Stimulated activated naive B cell treated with anti-CD40 and anti-IgM and Interleukin-4, amounts not matched to agents 10 μg/mL and 1 μg/mL and 100 μg/mL, for 72 hours (primary cell): ENCODE results near the gene REEP6.

Experiments
- ATAC-seq, 2 donors: fragments of 150-1000 bp; cut with Tn5 transposase; replicated peaks; 2 replicates each; pipeline ENCODE4 v1.10.0; 2021; ENCODE audit warnings: moderate library complexity in 1 of 2
- DNase-seq: peaks from one replicate; pipeline ENCODE4 v3.0.0; 2021
- H3K27ac Mint-ChIP-seq: one replicate; pipeline ENCODE4 v1.8.0; 2022; ENCODE audit warnings: mild to moderate bottlenecking, mixed read lengths
- H3K27me3 Mint-ChIP-seq, 2 donors: one replicate each; pipeline ENCODE4 v1.8.0; 2022; ENCODE audit warnings: mixed read lengths in 2 of 2
- H3K36me3 Mint-ChIP-seq, 2 donors: one replicate each; pipeline ENCODE4 v1.8.0; 2022; ENCODE audit warnings: mixed read lengths in 2 of 2, mild to moderate bottlenecking in 1 of 2
- H3K4me1 Mint-ChIP-seq, 2 donors: one replicate each; pipeline ENCODE4 v1.8.0; 2022; ENCODE audit warnings: mixed read lengths in 2 of 2, mild to moderate bottlenecking in 1 of 2
- H3K4me3 Mint-ChIP-seq, 2 donors: one replicate each; pipeline ENCODE4 v1.8.0; 2022; ENCODE audit warnings: mild to moderate bottlenecking in 2 of 2, mixed read lengths in 2 of 2, moderate library complexity in 1 of 2
- H3K9me3 Mint-ChIP-seq, 2 donors: one replicate each; pipeline ENCODE4 v1.8.0; 2022; ENCODE audit warnings: mixed read lengths in 2 of 2, mild to moderate bottlenecking in 1 of 2

Gene REEP6

GRCh38 chr19:1521636-1522035, 30.7 kb downstream of the REEP6 start:
- no peak for ATAC-seq
- H3K9me3 Mint-ChIP-seq = no peaks in the 10 kb centered on the region
- no peak for DNase-seq
- H3K27me3 Mint-ChIP-seq = peaks cover 58 to 66% of the 10 kb centered on the region in 2 donors
- H3K4me3 Mint-ChIP-seq = no peak overlapping the region
- peaks cover 0 to 4% of the 10 kb centered on the region in 2 donors for H3K36me3 Mint-ChIP-seq
- H3K27ac Mint-ChIP-seq = no peak overlapping the region
- peaks cover 9 to 10% of the 10 kb centered on the region in 2 donors for H3K4me1 Mint-ChIP-seq

GRCh38 chr19:1522061-1522460, 31.1 kb downstream of the REEP6 start:
- Mint-ChIP-seq H3K9me3 (no peaks in the 10 kb centered on the region), H3K27ac (no peak overlapping the region), H3K4me1 (peaks cover 9 to 10% of the 10 kb centered on the region in 2 donors), H3K27me3 (peaks cover 58 to 66% of the 10 kb centered on the region in 2 donors), H3K4me3 (no peak overlapping the region), H3K36me3 (peaks cover 0 to 4% of the 10 kb centered on the region in 2 donors)
- no peak for ATAC-seq
- DNase-seq = no peak

DNA sequence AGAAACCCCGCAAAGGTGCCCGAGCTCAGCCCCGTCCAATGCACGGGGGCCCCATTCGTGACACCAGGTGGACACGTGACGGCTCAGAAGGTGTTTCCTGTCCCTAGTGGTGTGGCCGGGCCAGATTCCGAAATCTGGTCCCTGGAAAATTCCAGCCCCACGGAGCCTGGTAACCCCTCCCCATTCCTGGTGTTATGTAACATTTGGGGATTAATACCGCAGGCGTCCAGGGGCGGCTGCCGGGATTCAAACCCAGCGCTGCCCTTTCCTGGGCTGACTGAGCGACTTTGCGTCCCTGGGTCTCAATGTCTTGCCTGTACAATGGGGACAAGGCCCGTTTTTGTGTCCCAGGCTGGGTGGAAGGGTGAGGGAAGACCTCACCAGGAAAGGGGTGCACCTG, 31.9 kb downstream of the REEP6 start:
- Mint-ChIP-seq H3K27ac (no peak overlapping the region), H3K36me3 (peaks cover 0 to 4% of the 10 kb centered on the region in 2 donors), H3K27me3 (peaks cover 61 to 72% of the 10 kb centered on the region in 2 donors), H3K4me1 (peaks cover 9 to 10% of the 10 kb centered on the region in 2 donors), H3K4me3 (no peak overlapping the region), H3K9me3 (no peaks in the 10 kb centered on the region)
- ATAC-seq = no peak
- no peak for DNase-seq

GRCh38 chr19:1523412-1524286, 32.7 kb downstream of the REEP6 start, which contains the start of gene PLK5:
Gene PLK5 (plus strand): TSS chr19:1524077. CDS start chr19:1526997, 2,920 bp downstream.
- Mint-ChIP-seq H3K4me1 (peaks cover 9 to 10% of the 10 kb centered on the region in 2 donors), H3K9me3 (no peaks in the 10 kb centered on the region), H3K27me3 (peaks cover 55 to 66% of the 10 kb centered on the region in 2 donors), H3K36me3 (peaks cover 0 to 4% of the 10 kb centered on the region in 2 donors), H3K27ac (no peak within 1 kb of the TSS), H3K4me3 (peak within 1 kb of the TSS; percentile 12 to 19)
- DNase-seq (no peak), ATAC-seq (no peak)

GRCh38 chr19:1524287-1524971, 33.4 kb downstream of the REEP6 start:
- no peaks in the 10 kb centered on the region for H3K9me3 Mint-ChIP-seq
- DNase-seq (no peak), ATAC-seq (no peak)
- H3K36me3 Mint-ChIP-seq = peaks cover 0 to 4% of the 10 kb centered on the region in 2 donors
- H3K27me3 Mint-ChIP-seq = peaks cover 53 to 70% of the 10 kb centered on the region in 2 donors
- peak overlapping the region; percentile 12 to 19 for H3K4me3 Mint-ChIP-seq
- H3K4me1 Mint-ChIP-seq = peaks cover 9 to 10% of the 10 kb centered on the region in 2 donors
- H3K27ac Mint-ChIP-seq = no peak overlapping the region

DNA sequence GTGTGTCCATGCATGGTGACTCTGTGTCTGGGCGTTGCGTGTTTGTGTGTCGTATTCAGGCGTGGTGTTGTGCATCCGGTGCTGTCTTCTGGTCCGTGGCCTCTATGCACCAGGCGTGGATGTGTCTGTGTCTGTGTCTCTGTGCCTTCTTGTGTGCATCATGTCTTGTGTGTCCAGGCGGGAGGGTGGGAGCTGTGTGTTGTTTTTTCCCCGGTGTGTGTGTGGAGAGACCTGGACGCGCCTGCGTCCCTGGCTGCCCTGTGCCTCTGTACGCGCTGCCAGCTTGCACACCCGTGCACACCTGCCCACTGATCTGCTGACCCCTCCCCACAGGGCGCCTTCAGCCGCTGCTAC, 34.0 kb downstream of the REEP6 start:
- H3K27ac Mint-ChIP-seq = no peak overlapping the region
- peak overlapping the region in 1 of 2 donors; percentile 0 for H3K4me3 Mint-ChIP-seq
- no peak for ATAC-seq
- H3K27me3 Mint-ChIP-seq = peaks cover 56 to 75% of the 10 kb centered on the region in 2 donors
- H3K4me1 Mint-ChIP-seq = peaks cover 9 to 10% of the 10 kb centered on the region in 2 donors
- H3K36me3 Mint-ChIP-seq = peaks cover 0 to 4% of the 10 kb centered on the region in 2 donors
- no peaks in the 10 kb centered on the region for H3K9me3 Mint-ChIP-seq
- no peak for DNase-seq

- DNase-seq (no peak), ATAC-seq (no peak)
- Mint-ChIP-seq H3K27me3 (peaks cover 59 to 79% of the 10 kb centered on the region in 2 donors), H3K9me3 (no peaks in the 10 kb centered on the region), H3K36me3 (peaks cover 0 to 4% of the 10 kb centered on the region in 2 donors), H3K4me3 (no peak overlapping the region), H3K27ac (no peak overlapping the region), H3K4me1 (peaks cover 9 to 10% of the 10 kb centered on the region in 2 donors)
Observed at GRCh38 chr19:1525343-1525742, 34.4 kb downstream of the REEP6 start.

DNA sequence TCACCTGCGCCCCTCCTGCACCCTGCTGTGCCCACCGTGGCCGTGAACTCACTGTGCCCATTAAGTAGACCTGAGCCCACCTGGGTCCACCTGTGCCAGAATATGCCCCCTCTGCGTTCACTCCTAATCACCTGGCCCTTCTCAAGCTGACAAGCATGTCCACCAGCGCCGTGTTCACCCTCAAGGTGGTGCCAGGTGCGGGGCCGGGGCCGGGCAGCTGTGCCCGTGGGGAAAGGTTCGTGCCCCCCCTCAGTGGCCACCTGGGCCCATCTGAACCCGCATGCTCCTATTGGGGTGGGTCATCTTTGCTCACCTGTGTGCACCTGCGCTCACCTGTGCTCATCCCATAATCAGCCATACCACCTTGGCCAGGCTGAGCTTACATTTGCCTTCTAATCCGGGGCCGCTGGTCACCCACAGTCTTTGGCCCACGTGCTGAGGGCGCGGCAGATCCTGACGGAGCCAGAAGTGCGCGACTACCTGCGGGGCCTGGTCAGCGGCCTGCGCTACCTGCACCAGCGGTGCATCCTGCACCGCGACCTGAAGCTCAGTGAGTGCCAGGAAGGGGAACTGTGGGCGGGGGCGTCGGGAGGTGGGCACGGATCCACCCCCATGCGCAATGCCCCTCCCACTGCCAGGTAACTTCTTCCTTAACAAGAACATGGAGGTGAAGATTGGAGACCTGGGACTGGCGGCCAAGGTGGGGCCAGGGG, 35.2 kb downstream of the REEP6 start:
- DNase-seq (no peak), ATAC-seq (no peak)
- Mint-ChIP-seq H3K27ac (no peak overlapping the region), H3K36me3 (peaks cover 0 to 4% of the 10 kb centered on the region in 2 donors), H3K4me3 (peak overlapping the region in 1 of 2 donors; percentile 15), H3K4me1 (peaks cover 9 to 10% of the 10 kb centered on the region in 2 donors), H3K27me3 (peaks cover 59 to 84% of the 10 kb centered on the region in 2 donors), H3K9me3 (no peaks in the 10 kb centered on the region)

DNA sequence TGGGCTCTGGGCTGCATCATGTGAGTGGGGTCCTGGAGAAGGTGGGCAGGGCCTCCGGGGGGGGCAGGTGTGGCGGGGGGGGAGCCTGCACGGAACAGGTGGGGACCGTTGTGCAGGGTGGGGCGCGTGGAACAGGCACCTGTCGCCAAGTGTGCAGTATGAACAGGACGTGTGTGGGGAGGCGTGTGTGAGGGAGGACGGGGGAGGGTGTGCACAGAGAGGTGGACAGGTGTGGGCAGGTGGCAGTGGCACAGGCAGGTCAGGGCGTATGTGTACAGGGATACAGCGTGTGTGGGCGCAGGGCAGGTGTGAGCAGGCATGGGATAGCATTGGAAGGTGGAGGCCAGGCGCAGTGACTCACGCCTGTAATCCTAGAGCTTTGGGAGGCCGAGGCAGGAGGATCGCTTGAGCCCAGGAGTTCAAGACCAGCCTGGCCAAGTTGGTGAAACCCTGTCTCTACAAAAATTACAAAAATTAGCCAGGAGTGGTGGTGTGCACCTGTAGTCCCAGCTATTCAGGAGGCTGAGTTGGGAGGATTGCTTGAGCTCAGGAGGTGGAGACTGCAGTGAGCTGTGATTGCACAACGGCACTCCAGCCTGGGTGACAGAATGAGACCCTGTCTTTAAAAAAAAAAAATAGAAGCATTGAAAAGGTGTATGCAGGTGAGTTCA, 36.1 kb downstream of the REEP6 start:
- peaks cover 9% of the 10 kb centered on the region in 2 donors for H3K4me1 Mint-ChIP-seq
- peaks cover 63 to 83% of the 10 kb centered on the region in 2 donors for H3K27me3 Mint-ChIP-seq
- H3K9me3 Mint-ChIP-seq = no peaks in the 10 kb centered on the region
- DNase-seq = no peak
- peaks cover 0 to 4% of the 10 kb centered on the region in 2 donors for H3K36me3 Mint-ChIP-seq
- peak overlapping the region; percentile 14 for H3K27ac Mint-ChIP-seq
- no peak overlapping the region for H3K4me3 Mint-ChIP-seq
- no peak for ATAC-seq

DNA sequence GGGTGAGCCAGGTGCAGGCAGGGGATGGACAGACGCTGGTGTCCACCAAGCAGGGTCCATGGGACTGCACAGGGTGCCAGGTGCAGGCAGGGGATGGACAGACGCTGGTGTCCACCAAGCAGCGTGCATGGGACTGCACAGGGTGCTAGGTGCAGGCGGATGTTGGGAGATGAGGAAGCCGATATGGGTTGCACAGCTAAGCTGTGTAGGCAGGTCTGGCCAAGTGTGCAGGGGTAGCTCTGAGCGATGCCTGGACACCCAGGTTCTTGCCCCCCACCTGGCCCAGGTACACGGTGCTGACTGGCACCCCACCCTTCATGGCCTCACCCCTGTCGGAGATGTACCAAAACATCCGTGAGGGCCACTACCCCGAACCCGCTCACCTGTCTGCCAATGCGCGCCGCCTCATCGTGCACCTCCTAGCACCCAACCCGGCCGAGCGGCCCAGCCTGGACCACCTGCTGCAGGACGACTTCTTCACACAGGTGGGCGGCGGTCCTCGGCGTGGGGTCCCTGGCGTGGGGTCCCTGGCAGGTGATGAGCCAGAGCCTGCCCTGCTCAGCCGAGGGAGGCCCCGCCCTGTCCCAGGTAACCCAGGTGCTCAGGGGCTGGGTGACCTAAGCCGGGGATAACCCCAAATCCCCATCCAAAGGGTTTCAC, 36.8 kb downstream of the REEP6 start:
- ATAC-seq = no peak
- Mint-ChIP-seq H3K27ac (peak overlapping the region; percentile 14), H3K36me3 (peaks cover 0 to 4% of the 10 kb centered on the region in 2 donors), H3K4me1 (peaks cover 9% of the 10 kb centered on the region in 2 donors), H3K27me3 (peaks cover 59 to 79% of the 10 kb centered on the region in 2 donors), H3K9me3 (no peaks in the 10 kb centered on the region), H3K4me3 (no peak overlapping the region)
- no peak for DNase-seq

GRCh38 chr19:1528596-1529429, 37.8 kb downstream of the REEP6 start:
- ATAC-seq = no peak
- H3K27ac Mint-ChIP-seq = no peak overlapping the region
- peaks cover 9% of the 10 kb centered on the region in 2 donors for H3K4me1 Mint-ChIP-seq
- peaks cover 56 to 77% of the 10 kb centered on the region in 2 donors for H3K27me3 Mint-ChIP-seq
- no peaks in the 10 kb centered on the region for H3K9me3 Mint-ChIP-seq
- no peak for DNase-seq
- no peak overlapping the region for H3K4me3 Mint-ChIP-seq
- peaks cover 0 to 4% of the 10 kb centered on the region in 2 donors for H3K36me3 Mint-ChIP-seq

GRCh38 chr19:1529430-1529816, 38.4 kb downstream of the REEP6 start:
- H3K27ac Mint-ChIP-seq = no peak overlapping the region
- H3K4me3 Mint-ChIP-seq = no peak overlapping the region
- ATAC-seq (no peak), DNase-seq (no peak)
- H3K4me1 Mint-ChIP-seq = peaks cover 7% of the 10 kb centered on the region in 2 donors
- H3K9me3 Mint-ChIP-seq = no peaks in the 10 kb centered on the region
- H3K27me3 Mint-ChIP-seq = peaks cover 54 to 74% of the 10 kb centered on the region in 2 donors
- H3K36me3 Mint-ChIP-seq = peaks cover 0 to 4% of the 10 kb centered on the region in 2 donors
